ENCODE data around the gene RNF8. TPM values are rescaled to one million over a fixed set of nuclear protein-coding genes. Genes with fewer than 3 reads are reported as not detected.

Gene RNF8
- total RNA-seq, 2 experiments from 2014 or later: 19.8 to 21.1 TPM

GRCh38 chr6:37392821-37393220 is 39.0 kb downstream of the RNF8 start:
- no peaks in the 10 kb centered on the region for H3K9me3 Mint-ChIP-seq
- TF ChIP-seq CTCF (IDR thresholded peaks at IDR 0.05): no peak
- POLR2A ChIA-PET: interaction anchor here (1.3 kb wide), 1 partner anchor 78 kb away, joined by 3 read pairs; no protein-coding TSS in a partner anchor
- peaks cover 3% of the 10 kb centered on the region for H3K36me3 Mint-ChIP-seq (ENCODE audit: low read depth)
- CTCF ChIA-PET: interaction anchor here (1.1 to 2.5 kb wide), 3 partner anchors 9 to 12 kb away, joined by 3 to 10 read pairs (median 6); no protein-coding TSS in a partner anchor
- H3K4me3 Mint-ChIP-seq: no peak overlapping the region
- no peaks in the 10 kb centered on the region for H3K4me1 Mint-ChIP-seq (ENCODE audit: low read depth)
- no peaks in the 10 kb centered on the region for H3K27me3 Mint-ChIP-seq
- ATAC-seq (no peak), DNase-seq (no peak)
- intact Hi-C loops (cut with micrococcal nuclease): no loop called here
- no peak overlapping the region for H3K27ac Mint-ChIP-seq

GRCh38 chr6:37393381-37393929 is 39.7 kb downstream of the RNF8 start:
- Mint-ChIP-seq H3K27ac (no peak overlapping the region), H3K36me3 (ENCODE audit: low read depth) (peaks cover 3% of the 10 kb centered on the region), H3K4me3 (no peak overlapping the region), H3K9me3 (no peaks in the 10 kb centered on the region), H3K4me1 (ENCODE audit: low read depth) (no peaks in the 10 kb centered on the region), H3K27me3 (no peaks in the 10 kb centered on the region)
- POLR2A ChIA-PET: interaction anchor here (1.3 kb wide), 1 partner anchor 78 kb away, joined by 3 read pairs; no protein-coding TSS in a partner anchor
- DNase-seq: no peak
- TF ChIP-seq CTCF (IDR thresholded peaks at IDR 0.05): no peak
- ATAC-seq: no peak
- CTCF ChIA-PET: interaction anchor here (0.9 to 2.5 kb wide), 4 partner anchors 9 to 298 kb away, joined by 3 to 10 read pairs (median 4); no protein-coding TSS in a partner anchor
- intact Hi-C loops (cut with micrococcal nuclease): no loop called here

- ChIA-PET POLR2A (interaction anchor here (1.1 kb wide), 1 partner anchor 37 kb away, joined by 3 read pairs; the partner anchor contains the start of gene CMTR1), CTCF (interaction anchor here (1.0 to 1.6 kb wide), 2 partner anchors 11 to 31 kb away, joined by 3 read pairs; no protein-coding TSS in a partner anchor)
- no peaks in the 10 kb centered on the region for H3K27me3 Mint-ChIP-seq
- no peaks in the 10 kb centered on the region for H3K4me1 Mint-ChIP-seq (ENCODE audit: low read depth)
- no peaks in the 10 kb centered on the region for H3K9me3 Mint-ChIP-seq
- H3K27ac Mint-ChIP-seq: no peak overlapping the region
- H3K36me3 Mint-ChIP-seq (ENCODE audit: low read depth): no peaks in the 10 kb centered on the region
- no peak overlapping the region for H3K4me3 Mint-ChIP-seq
- intact Hi-C loops (cut with micrococcal nuclease): no loop called here
- ATAC-seq (no peak), DNase-seq (no peak)
- TF ChIP-seq CTCF (IDR thresholded peaks at IDR 0.05): no peak
Measured at GRCh38 chr6:37396571-37397180, 42.9 kb downstream of the RNF8 start.

GRCh38 chr6:37399131-37399530 is 45.3 kb downstream of the RNF8 start:
- Mint-ChIP-seq H3K4me1 (ENCODE audit: low read depth) (no peaks in the 10 kb centered on the region), H3K36me3 (ENCODE audit: low read depth) (no peaks in the 10 kb centered on the region), H3K9me3 (no peaks in the 10 kb centered on the region), H3K27ac (no peak overlapping the region), H3K4me3 (no peak overlapping the region), H3K27me3 (no peaks in the 10 kb centered on the region)
- DNase-seq: no peak
- ATAC-seq: no peak
- no peak for TF ChIP-seq CTCF (IDR thresholded peaks at IDR 0.05)
- intact Hi-C loops (cut with micrococcal nuclease): no loop called here
- CTCF ChIA-PET: interaction anchor here (0.8 kb wide), 1 partner anchor 17 kb away, joined by 4 read pairs; no protein-coding TSS in a partner anchor
- POLR2A ChIA-PET: interaction anchor here (0.7 to 1.4 kb wide), 3 partner anchors 13 to 58 kb away, joined by 3 read pairs; partner anchors contain the start of gene CMTR1

All from activated CD8-positive, alpha-beta T cell treated with anti-CD3 and anti-CD28 coated beads for 36 hours (primary cell).